ENCODE data around the gene WDR5.

DNA sequence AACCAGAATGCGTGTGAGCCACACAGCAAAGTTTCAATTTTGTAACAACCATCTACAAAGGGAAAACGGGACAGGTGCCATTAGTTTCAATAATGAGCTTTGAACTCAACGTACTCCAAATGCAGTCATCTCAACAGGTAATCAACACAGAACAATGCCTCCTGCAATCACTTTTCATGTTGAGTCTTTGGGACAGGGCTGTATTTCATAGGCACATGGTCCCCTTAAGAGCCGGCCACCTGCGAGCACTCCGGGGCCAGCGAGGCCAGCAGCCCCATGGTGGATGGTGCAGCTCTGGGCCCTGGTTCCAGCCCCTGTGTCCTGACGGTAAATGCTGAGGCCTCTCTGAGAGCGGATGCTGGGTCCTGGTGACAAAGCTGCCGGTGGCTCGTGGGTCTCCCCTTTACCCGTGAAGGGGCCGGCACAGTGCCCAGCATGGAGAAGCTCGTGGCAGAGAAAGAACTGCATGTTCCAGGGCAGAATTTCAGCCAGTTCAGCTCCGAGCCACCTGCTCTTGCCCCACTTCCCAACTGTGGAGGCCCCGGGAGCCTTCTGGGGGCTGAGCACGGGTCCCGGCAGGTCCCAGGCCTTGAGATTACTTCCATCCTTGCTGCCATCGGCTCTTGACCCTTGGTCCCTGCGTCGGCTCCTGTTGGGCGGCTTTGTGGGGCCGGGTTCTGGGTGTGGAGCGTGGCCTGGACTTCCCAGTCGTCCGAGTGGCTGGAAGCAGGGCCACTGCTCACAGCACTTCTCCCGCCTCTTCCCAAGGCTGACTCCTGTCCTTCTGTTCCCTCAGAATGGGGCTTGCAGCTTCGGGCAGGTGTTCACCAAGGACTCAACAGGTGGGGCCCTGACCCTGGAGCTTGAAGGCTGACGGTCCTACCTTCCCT, 54.6 kb downstream of the WDR5 start:
- TF ChIP-seq CTCF (IDR thresholded peaks at IDR 0.05 in 8 of 11, conservative IDR thresholded peaks at IDR 0.05 in 3 of 11): no peak
- no peak for TF ChIP-seq POLR2AphosphoS5 (IDR thresholded peaks at IDR 0.05)

Data from spleen (tissue), 7 donors.